SK-N-DZ (cell line): Measurements from ENCODE around the gene PTDSS2.
A peak's percentile ranks its signal among the peaks of the same experiment; 100 is the strongest.
"Not testable (repeated sequence)": the region's sequence is repeated elsewhere in the genome, so short reads cannot be mapped to it uniquely, and the experiment has no call there.

Source experiments
- DNase-seq: peaks from one replicate; pipeline ENCODE4 v3.0.0-alpha.2; 2015; ENCODE audit warnings: low spot score

The PTDSS2 gene

GRCh38 chr11:504994-505344 is 54.9 kb downstream of the PTDSS2 start:
- DNase-seq = no peak

DNA sequence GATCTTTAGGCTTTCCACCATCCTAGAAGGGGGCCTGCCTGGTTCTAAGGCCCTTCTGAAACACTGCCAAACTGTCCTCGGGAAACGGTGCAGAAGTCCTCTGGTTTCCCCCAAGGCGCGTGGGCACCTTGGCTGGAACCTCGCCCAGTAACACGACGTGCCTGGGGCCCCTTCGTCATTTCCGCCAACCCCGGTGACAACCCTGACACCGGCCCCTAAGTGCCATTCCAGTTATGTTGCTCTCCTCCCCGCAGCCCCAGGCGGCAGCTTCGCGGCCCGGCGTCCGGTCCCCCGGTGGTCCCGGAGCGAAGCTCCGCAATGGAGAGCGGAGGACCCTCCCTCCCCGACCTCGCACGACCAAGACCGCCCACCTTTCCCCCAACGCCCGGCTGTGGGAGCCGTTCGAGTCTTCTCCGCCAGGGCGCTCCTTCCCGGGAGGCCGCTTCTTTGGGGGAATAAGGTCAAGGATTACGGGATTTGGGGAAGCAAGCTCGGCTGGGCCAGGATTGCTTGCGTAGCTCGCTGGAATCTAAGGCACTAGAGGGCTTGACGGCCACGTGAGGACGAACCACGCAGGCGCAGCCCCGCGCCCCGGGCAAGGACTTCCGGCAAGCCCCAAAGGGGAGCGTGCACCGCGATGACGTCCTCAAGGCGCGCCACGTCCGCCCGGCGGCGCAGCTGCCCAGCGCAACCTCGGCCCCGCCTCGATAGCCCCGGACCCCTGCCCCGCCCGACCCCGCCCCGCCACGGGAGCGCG is 56.3 kb downstream of the PTDSS2 start:
- DNase-seq = peak; percentile 95

DNA sequence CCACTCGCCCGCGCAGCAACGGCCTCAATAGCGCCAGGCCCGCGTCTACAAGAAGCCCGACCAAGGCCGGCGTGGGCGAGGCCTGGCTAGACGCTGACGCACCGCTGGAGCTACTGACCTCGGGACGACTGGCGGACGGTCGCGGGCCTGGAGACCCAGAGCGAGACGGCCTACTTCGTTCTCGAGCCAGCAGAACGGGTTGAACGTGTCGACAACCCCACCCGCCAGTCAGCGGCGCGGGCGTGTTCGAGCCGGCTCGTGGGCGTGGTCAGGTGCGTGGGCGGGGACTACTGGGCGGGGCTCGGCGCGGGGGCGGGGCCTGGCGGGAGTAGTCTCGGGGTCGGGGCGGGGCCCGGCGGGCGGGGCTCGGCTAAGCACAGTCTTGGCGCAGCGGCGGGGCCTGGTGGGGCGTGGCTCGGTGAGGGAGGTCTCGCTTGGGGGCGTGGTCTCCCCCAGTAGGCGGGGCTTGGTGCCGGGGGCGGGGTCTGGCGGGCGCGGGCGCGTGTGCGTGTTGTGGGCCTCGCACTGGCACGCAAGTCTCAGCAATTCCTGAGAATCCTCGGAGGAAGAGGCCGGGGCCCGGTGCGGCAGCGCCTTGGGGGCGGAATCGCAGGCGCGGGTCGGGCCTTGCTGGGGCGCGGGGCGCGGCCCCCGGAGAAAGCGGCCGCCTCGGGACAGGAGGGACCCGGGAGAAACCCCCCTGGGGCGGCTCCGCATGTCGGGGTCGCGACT is 57.1 kb downstream of the PTDSS2 start, which contains the start of gene RNH1:
RNH1 (minus strand) TSS at position 248 of the 732 bp plus-strand sequence. CDS start 5,080 bp downstream, outside the sequence.
- peak; percentile 90 for DNase-seq

DNA sequence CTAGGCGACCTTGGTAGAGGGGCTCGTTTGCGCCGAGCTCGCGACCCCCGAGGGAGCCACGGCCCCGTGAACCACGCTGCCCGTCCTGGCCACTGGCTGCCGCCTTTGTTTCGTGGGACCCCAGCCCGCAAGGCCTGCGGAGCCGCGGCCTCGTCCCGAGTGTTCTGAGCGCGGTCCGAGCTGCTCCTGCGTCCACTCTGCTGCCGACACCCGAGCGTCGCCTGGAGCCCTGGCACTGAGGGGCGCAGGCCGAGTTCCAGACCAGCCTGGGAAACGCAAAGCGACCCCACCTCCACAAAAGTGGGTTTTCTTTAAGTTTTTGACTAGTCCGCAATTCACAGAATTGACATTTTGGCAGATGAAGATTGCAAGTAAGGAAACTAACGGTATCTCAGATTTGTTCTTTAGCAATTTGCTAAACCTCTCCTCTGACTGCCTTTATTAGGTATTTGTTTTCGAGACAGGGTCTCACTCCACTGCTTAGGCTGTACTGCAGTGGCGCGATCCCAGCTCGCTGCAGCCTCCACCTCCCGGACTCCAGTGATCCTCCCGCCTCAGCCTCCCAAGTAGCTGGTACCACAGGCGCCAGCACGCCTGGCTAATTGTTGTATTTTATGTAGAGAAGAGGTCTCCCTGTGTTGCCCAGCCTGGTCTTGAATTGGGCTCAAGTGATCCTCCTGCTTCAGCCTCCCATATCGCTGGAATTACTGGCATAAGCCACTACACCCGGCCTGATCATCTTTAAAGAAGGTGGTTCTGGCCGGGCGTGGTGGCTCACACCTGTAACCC is 57.8 kb downstream of the PTDSS2 start:
- DNase-seq = no peak

DNA sequence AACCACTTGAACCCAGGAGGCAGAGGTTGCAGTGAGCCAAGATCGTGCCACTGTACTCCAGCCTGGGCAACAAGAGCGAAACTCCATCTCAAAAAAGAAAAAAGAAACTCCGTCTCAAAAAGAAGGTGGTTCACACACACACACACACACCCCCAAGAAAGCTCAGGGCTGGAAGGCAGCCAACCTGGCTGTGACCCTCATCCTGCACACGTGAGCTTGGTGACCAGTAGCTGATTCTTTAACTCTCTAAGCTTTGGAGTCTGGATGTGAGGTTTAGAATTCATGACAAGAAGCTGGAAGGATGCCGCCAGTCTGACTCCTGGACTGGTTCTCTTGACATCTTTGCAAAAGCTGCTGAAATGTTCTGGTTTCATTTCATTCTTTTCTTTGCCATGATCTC is 58.9 kb downstream of the PTDSS2 start:
- no peak for DNase-seq

GRCh38 chr11:512761-513595 is 62.9 kb downstream of the PTDSS2 start:
- DNase-seq = no peak

- no peak for DNase-seq
Measured at GRCh38 chr11:514606-515005, 64.5 kb downstream of the PTDSS2 start.

DNA sequence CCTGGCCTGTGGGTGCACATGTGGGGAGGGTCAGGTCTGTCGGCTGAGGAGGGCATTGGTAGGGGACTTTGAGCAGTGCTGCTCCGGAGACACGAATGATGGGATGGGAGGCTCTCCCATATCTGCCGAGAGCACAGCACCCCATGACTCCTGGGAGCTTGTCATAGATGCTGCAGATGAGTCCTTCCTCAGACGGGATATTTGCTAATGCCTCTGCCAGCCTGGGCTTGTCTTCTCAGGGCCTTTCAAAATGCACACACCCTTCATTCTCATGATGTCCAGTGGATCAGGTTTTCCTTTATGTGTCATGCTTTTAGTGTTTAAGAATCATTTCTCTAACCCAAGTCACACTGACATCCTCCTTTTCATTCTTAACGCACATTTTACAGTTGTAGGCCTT is 65.1 kb downstream of the PTDSS2 start:
- DNase-seq = no peak

DNA sequence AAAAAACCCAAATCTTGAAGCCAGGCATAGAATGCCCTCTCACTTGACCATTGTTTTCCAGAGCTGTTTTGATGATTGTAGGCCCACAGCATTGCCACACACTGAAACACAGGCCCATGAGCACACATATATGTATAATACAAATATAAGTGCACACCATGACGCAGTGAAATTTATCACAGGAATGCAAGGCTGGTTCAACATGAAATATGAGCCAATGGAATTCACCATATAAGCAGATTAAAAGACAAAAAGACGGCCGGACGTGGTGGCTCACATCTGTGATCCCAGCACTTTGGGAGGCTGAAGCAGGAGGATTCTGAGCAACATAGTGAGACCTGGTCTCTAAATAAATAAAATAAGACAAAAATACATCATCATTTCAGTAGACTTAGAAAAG is 66.3 kb downstream of the PTDSS2 start:
- DNase-seq = no peak

DNA sequence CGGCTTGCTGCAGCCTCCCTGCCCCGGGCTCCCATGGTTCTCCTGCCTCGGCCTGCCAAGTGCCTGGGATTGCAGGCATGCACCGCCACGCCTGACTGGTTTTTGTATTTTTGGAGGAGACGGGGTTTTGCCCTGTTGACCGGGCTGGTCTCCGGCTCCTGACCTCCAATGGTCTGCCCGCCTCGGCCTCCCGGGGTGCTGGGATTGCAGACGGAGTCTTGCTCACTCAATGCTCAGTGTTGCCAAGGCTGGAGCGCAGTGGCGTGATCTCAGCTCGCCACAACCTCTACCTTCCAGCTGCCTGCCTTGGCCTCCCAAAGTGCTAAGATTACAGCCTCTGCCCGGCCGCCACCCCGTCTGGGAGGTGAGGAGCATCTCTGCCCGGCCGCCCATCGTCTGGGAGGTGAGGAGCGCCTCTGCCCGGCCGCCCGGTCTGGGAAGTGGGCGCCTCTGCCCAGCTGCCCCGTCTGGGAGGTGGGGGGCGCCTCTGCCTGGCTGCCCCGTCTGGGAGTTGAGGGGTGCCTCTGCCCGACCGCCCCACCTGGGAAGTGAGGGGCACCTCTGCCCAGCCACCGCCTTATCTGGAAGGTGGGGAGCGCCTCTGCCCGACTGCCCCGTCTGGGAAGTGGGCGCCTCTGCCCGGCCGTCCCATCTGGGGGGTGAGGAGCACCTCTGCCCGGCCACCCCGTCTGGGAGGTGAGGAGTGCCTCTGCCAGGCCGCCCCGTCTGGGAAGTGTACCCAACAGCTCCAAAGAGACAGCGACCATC is 67.0 kb downstream of the PTDSS2 start:
- not testable (repeated sequence) for DNase-seq

- no peak for DNase-seq
Measured at GRCh38 chr11:518463-519202, 68.6 kb downstream of the PTDSS2 start.

DNA sequence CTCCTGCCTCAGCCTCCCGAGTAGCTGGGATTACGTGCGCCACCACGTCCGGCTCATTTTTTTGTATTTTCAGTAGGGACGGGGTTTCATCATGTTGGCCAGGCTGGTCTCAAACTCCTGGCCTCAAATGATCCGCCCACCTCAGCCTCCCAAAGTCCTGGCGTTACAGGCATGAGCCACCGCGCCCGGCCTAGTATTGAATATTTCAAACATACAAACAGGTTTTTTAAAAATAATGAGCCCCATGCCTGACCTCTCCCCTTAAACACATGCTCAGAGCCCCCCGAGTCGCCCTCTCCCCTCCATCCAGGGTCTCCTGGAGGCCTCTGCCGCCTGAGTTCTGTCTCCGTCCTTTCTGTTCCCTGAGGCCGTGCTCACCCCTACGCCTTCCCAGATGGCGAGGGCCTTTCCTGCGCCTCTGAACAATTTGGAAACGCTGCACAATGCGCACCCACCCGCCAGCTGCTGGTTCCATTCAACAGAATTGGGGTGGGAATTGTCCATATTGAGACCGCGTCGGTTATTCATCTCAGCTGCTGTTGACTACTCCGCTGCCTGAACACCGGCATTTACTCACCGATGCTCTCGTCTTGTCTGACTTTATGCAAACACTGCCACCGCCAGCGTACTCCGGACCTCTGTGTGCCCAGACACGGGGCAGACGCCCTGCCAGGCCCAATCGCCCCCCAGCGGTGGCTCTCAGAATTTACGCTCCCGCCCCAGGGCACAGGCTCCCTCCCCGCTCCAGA is 70.5 kb downstream of the PTDSS2 start:
- DNase-seq = no peak

DNA sequence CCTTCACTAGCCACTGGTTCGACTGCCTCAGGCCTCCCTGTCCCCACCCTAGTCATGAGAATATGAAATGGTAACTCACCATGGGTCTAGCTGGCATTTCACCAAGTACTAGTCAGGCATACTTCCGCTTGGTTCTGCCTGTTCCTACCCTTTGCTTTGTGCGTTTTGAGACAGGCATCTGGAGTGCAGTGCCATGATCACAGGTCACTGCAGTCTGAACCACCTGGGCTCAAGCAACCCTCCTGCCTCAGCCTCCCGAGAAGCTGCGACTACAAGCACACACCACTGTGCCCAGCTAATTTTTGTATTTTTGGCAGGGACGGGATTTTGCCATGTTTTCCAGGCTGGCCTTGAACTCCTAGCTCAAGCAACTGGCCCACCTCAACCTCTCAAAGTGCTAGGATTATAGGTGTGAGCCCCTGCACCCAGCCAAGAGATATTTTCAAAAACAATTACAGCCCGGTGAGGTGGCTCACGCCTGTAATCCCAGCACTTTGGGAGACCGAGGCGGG is 71.2 kb downstream of the PTDSS2 start:
- DNase-seq = no peak

- DNase-seq = no peak
Measured at GRCh38 chr11:526192-526591, 76.1 kb downstream of the PTDSS2 start.

GRCh38 chr11:528166-528814 is 78.2 kb downstream of the PTDSS2 start:
- no peak for DNase-seq

GRCh38 chr11:528815-529727 is 79.0 kb downstream of the PTDSS2 start:
- DNase-seq = no peak

GRCh38 chr11:529728-530411 is 79.8 kb downstream of the PTDSS2 start:
- no peak for DNase-seq
